Hepatocyte (in vitro differentiated cells): ENCODE measurements around the gene CACNB4. TPM values are rescaled to one million over a fixed set of nuclear protein-coding genes. Genes with fewer than 3 reads are reported as not detected.

ENCODE experiments used
- DNase-seq: peaks from one replicate; pipeline ENCODE4 v3.0.0-alpha.2; 2016; ENCODE audit warnings: low spot score
- H2AFZ ChIP-seq: fragments of 200-600 bp; sonication (generic); 2 replicates; pipeline ENCODE4 v1.6.0; 2016; ENCODE audit warnings: antibody characterized with exemption, mild to moderate bottlenecking
- H3K27ac ChIP-seq: fragments of 200-600 bp; sonication (generic); 2 replicates; pipeline ENCODE4 v1.5.1; 2016; ENCODE audit warnings: mild to moderate bottlenecking
- H3K27me3 ChIP-seq: fragments of 200-600 bp; sonication (generic); 2 replicates; pipeline ENCODE4 v1.6.1; 2016
- H3K36me3 ChIP-seq: fragments of 200-600 bp; sonication (generic); replicated peaks from 2 replicates; pipeline ENCODE4 v1.5.1; 2016; ENCODE audit warnings: low read depth; ENCODE audit not compliant: insufficient read depth
- H3K4me1 ChIP-seq: fragments of 200-600 bp; sonication (generic); 2 replicates; pipeline ENCODE4 v1.5.1; 2016; ENCODE audit warnings: mild to moderate bottlenecking, moderate library complexity; ENCODE audit not compliant: insufficient read depth
- H3K4me2 ChIP-seq: fragments of 200-600 bp; sonication (generic); 2 replicates; pipeline ENCODE4 v1.6.0; 2016
- H3K4me3 ChIP-seq: fragments of 200-600 bp; sonication (generic); 2 replicates; pipeline ENCODE4 v1.5.1; 2016; ENCODE audit warnings: mild to moderate bottlenecking
- H3K79me2 ChIP-seq: fragments of 200-600 bp; sonication (generic); 2 replicates; pipeline ENCODE4 v1.6.0; 2017; ENCODE audit warnings: mild to moderate bottlenecking
- H3K9me2 ChIP-seq: fragments of 200-600 bp; sonication (generic); replicated peaks from 2 replicates; pipeline ENCODE4 v1.6.0; 2017; ENCODE audit warnings: mild to moderate bottlenecking; ENCODE audit not compliant: insufficient read depth
- H3K9me3 ChIP-seq: fragments of 200-600 bp; sonication (generic); 2 replicates; pipeline ENCODE4 v1.5.1; 2016; ENCODE audit warnings: low read depth, mild to moderate bottlenecking
- H4K20me1 ChIP-seq: fragments of 200-600 bp; sonication (generic); 2 replicates; pipeline ENCODE4 v1.6.0; 2016; ENCODE audit warnings: mild to moderate bottlenecking; ENCODE audit not compliant: insufficient read depth, poor library complexity, severe bottlenecking
- EZH2 ChIP-seq: fragments of 200-600 bp; sonication (generic); IDR thresholded peaks from 2 replicates; pipeline ENCODE4 v1.6.1; 2016; ENCODE audit warnings: antibody characterized with exemption, mild to moderate bottlenecking, borderline replicate concordance
- EZH2phosphoT487 ChIP-seq: fragments of 200-600 bp; sonication (generic); IDR thresholded peaks from one replicate; pipeline ENCODE4 v1.6.1; 2018; ENCODE audit warnings: antibody characterized with exemption, mild to moderate bottlenecking, low read depth, moderate library complexity; ENCODE audit not compliant: unreplicated experiment, severe bottlenecking
- WGBS: methylation state at CpG from one replicate; pipeline ENCODE4 v1.1.6; 2016; ENCODE audit warnings: low lambda C conversion rate; ENCODE audit errors: missing lambda C conversion rate; 5-methylcytosine and 5-hydroxymethylcytosine counted together
- polyA plus RNA-seq: library from polyadenylated mRNA; unstranded; fragments of >200 nt; fragmentation: Nextera tagmentation; extraction: Ambion mirVana; gene quantifications from 2 replicates; pipeline ENCODE4 v1.2.1, GENCODE V29; 2016
- total RNA-seq: library from RNA; depleted of rRNA; stranded (reverse); fragments of >200 nt; gene quantifications from 2 replicates; pipeline ENCODE4 v1.2.3, GENCODE V29; 2014
- TF ChIP-seq, protein P1 (sequence below): fragments of 200-600 bp; sonication (generic); IDR thresholded peaks from 2 replicates; pipeline ENCODE4 v1.5.1; 2016; ENCODE audit warnings: antibody characterized with exemption, mild to moderate bottlenecking; ENCODE audit not compliant: poor library complexity

Gene CACNB4
- total and polyA plus RNA-seq, 2 experiments from 2014 or later: 0.85 to 4.0 TPM

DNA sequence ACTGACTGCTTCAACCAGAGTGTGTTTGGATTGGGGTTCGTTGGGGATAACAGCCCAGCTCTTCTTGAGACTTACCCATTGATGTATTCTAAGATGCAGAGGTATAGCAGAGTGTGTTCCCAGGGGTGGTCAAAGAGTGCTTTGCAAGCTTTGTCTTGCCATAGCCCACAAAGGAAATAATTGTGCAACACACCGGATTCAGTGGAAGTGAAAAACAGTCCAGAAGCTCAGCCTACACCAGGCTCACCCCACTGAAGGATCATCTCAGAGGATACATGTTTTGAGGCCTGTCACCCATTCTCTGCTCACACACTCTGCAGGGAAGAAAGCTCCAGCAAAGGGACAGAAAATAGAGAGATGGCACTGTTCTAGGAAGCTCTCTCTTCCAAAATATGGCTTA is 9.6 kb downstream of the CACNB4 start:
- Histone ChIP-seq H3K4me1 (no peaks in the 10 kb centered on the region), H3K36me3 (no peaks in the 10 kb centered on the region), H3K79me2 (no peaks in the 10 kb centered on the region), H3K4me3 (no peak overlapping the region), H4K20me1 (no peaks in the 10 kb centered on the region), H3K9me2 (no peaks in the 10 kb centered on the region), H3K4me2 (no peak overlapping the region), H2AFZ (no peak overlapping the region), H3K27ac (no peak overlapping the region), H3K9me3 (no peaks in the 10 kb centered on the region), H3K27me3 (no peaks in the 10 kb centered on the region)
- TF ChIP-seq EZH2phosphoT487 (no peak), EZH2 (no peak)
- TF ChIP-seq, protein P1, sequence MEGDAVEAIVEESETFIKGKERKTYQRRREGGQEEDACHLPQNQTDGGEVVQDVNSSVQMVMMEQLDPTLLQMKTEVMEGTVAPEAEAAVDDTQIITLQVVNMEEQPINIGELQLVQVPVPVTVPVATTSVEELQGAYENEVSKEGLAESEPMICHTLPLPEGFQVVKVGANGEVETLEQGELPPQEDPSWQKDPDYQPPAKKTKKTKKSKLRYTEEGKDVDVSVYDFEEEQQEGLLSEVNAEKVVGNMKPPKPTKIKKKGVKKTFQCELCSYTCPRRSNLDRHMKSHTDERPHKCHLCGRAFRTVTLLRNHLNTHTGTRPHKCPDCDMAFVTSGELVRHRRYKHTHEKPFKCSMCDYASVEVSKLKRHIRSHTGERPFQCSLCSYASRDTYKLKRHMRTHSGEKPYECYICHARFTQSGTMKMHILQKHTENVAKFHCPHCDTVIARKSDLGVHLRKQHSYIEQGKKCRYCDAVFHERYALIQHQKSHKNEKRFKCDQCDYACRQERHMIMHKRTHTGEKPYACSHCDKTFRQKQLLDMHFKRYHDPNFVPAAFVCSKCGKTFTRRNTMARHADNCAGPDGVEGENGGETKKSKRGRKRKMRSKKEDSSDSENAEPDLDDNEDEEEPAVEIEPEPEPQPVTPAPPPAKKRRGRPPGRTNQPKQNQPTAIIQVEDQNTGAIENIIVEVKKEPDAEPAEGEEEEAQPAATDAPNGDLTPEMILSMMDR: no peak
- DNase-seq: no peak
- 90% methylated on average over 2 of the region's 2 CpGs for WGBS

DNA sequence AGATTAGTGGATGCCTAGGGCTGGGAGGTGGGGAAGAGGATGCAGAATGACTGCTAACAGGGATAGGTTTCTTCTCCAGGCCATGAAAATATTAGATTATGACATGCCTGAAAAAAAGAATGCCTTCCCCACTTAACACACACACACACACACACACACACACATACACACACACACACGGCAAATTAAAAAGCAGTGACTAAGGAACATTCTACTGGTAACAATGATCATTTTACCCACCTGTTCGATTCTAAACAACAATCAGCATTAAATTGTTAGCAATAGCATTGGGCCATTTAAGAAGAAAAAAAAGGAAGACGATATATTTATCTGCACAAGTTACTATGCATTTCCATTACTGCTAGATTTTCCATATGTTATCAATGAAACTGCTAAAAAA is 10.8 kb downstream of the CACNB4 start:
- no peak for DNase-seq
- Histone ChIP-seq H3K27me3 (no peaks in the 10 kb centered on the region), H3K79me2 (no peaks in the 10 kb centered on the region), H3K36me3 (no peaks in the 10 kb centered on the region), H3K4me3 (no peak overlapping the region), H3K9me3 (no peaks in the 10 kb centered on the region), H3K4me1 (no peaks in the 10 kb centered on the region), H4K20me1 (no peaks in the 10 kb centered on the region), H3K9me2 (no peaks in the 10 kb centered on the region), H2AFZ (no peak overlapping the region), H3K27ac (no peak overlapping the region), H3K4me2 (no peak overlapping the region)
- no peak for TF ChIP-seq EZH2
- TF ChIP-seq, protein P1: no peak
- no peak for TF ChIP-seq EZH2phosphoT487
- WGBS: 87% methylated on average over 3 of the region's 3 CpGs

DNA sequence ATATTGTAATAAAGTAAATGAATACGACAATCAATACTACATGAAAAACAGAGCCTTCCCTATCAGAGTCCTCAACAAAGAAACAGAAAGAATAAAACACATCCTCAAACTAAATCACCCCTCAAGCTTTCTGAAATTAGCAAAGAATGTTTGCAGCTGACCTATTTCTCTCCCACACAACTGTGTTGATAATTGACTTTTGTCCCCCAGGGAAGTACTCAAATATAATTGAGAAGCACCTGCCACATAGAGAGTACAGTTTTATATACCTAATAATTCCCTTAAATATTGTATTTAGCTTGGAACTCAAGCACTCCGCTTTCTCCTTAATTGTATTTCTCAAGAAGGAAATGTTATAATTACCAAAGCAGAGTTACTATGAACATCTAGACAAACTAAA is 12.6 kb downstream of the CACNB4 start:
- H3K79me2 ChIP-seq: no peaks in the 10 kb centered on the region
- no peak overlapping the region for H3K27ac ChIP-seq
- H3K4me1 ChIP-seq: no peaks in the 10 kb centered on the region
- no peaks in the 10 kb centered on the region for H3K36me3 ChIP-seq
- H3K4me3 ChIP-seq: no peak overlapping the region
- no peaks in the 10 kb centered on the region for H3K9me2 ChIP-seq
- no peak overlapping the region for H2AFZ ChIP-seq
- H3K27me3 ChIP-seq: no peaks in the 10 kb centered on the region
- no peak overlapping the region for H3K4me2 ChIP-seq
- TF ChIP-seq, protein P1: no peak
- TF ChIP-seq EZH2 (no peak), EZH2phosphoT487 (no peak)
- no peak for DNase-seq
- 95% methylated on average over 2 of the region's 2 CpGs for WGBS
- H4K20me1 ChIP-seq: no peaks in the 10 kb centered on the region
- no peaks in the 10 kb centered on the region for H3K9me3 ChIP-seq

- TF ChIP-seq EZH2phosphoT487: no peak
- no peak for TF ChIP-seq EZH2
- TF ChIP-seq, protein P1: no peak
- Histone ChIP-seq H3K79me2 (no peaks in the 10 kb centered on the region), H2AFZ (no peak overlapping the region), H3K9me2 (no peaks in the 10 kb centered on the region), H3K27me3 (no peaks in the 10 kb centered on the region), H3K4me3 (no peak overlapping the region), H3K27ac (no peak overlapping the region), H3K36me3 (no peaks in the 10 kb centered on the region), H4K20me1 (no peaks in the 10 kb centered on the region), H3K4me1 (no peaks in the 10 kb centered on the region), H3K4me2 (no peak overlapping the region), H3K9me3 (no peaks in the 10 kb centered on the region)
- WGBS: 76% methylated on average over 6 of the region's 6 CpGs
- no peak for DNase-seq
Observed at GRCh38 chr2:152084076-152084475, 14.8 kb downstream of the CACNB4 start.
